ENCODE measurements around the gene MPPED2. TPM values are rescaled to one million over a fixed set of nuclear protein-coding genes. Genes with fewer than 3 reads are reported as not detected.
A peak's percentile ranks its signal among the peaks of the same experiment; 100 is the strongest.
"Not testable (repeated sequence)": the region's sequence is repeated elsewhere in the genome, so short reads cannot be mapped to it uniquely, and the experiment has no call there.

The MPPED2 gene
- total and polyA plus RNA-seq, 12 donors: 2.2 to 15.1 (median 10.4) TPM

DNA sequence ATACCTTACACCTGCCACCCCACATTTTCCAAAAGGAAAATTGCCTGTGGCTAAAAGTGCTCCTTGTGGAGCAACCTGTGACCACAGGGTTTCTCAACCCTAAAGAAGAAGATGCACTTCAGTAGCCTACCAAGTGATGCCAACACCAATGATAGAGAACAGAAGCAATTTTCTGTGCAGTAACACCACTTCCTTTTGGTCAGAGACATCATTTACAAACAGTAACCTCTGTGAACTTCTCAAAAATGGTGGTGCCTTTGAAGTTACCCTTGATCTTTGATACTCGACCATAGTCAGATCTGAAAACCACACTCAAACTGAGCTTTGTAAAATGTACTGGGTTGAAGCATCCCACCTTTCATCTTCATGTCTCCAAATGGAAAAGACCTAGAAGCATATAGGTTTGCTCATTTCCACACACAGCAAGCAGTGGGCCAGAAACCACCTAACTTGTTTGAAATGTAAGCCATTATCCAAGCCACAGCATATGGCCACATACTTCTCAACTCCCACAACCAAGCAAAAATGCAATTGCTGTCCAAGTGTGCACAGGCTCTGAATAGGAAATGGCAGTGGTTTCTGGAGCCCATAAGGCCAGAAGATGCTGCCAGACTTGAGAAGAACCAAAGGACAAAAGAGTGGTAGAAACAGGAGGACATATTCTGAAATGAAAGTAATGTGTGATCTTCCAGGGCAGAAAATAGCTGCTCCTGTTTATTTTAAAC lies 24.3 kb downstream of the MPPED2 start:
- Histone ChIP-seq H3K4me3 (no peak overlapping the region), H3K27me3 (no peaks in the 10 kb centered on the region), H3K36me3 (no peaks in the 10 kb centered on the region), H3K4me1 (peaks cover 0 to 32% (median 11%) of the 10 kb centered on the region in 9 donors), H3K9me3 (no peaks in the 10 kb centered on the region), H3K27ac (no peak overlapping the region)
- 90 to 100% methylated on average over 1 of the region's 1 CpG for WGBS, 2 donors
- DNase-seq: no peak
- TF ChIP-seq, protein P1, sequence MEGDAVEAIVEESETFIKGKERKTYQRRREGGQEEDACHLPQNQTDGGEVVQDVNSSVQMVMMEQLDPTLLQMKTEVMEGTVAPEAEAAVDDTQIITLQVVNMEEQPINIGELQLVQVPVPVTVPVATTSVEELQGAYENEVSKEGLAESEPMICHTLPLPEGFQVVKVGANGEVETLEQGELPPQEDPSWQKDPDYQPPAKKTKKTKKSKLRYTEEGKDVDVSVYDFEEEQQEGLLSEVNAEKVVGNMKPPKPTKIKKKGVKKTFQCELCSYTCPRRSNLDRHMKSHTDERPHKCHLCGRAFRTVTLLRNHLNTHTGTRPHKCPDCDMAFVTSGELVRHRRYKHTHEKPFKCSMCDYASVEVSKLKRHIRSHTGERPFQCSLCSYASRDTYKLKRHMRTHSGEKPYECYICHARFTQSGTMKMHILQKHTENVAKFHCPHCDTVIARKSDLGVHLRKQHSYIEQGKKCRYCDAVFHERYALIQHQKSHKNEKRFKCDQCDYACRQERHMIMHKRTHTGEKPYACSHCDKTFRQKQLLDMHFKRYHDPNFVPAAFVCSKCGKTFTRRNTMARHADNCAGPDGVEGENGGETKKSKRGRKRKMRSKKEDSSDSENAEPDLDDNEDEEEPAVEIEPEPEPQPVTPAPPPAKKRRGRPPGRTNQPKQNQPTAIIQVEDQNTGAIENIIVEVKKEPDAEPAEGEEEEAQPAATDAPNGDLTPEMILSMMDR (IDR thresholded peaks at IDR 0.05): no peak
- peak in 1 of 8 donors; percentile 12 for ATAC-seq
- intact Hi-C loops (cut with DNase I): no loop called here

DNA sequence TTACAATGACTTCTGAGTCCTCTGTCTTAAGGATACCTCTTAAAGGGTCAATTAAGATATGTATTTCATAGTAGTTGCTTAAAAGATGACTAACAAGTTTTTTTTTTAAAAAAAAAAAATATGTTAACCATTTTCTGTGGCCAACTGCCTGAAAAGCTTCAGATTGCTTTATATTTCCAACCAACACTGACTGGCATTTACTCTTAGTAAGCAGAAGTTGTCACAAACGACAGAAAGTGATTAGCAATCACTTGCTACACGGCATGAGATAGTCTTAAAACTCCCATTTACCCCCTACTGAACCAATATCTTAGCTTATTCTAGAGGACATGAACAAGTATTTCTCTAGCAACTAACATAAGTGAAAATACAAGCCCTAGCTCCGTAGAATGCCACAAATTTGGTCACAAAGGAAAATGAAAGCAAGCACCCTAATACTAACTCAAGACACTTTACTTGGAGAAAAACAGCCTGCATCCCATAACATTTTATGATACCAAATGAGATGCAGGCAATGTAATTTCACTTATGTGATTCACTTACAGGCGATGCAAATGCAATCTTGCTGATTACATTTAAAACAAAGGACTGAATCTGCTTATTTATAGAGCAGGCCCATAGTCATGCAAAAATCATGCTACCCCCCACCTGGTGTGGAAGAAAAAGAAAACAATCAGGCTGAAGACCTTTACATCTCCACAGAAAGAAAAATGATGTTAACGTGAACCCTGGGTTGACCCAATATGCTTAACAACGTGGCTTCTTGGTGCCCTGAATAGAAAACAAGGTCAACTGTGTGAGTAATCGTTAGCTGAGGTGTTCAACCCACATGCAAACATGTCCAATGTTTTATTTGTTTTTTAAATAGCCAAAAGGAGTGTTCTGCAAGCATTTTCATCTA lies 25.7 kb downstream of the MPPED2 start:
- H3K4me3 ChIP-seq: peak overlapping the region in 8 of 10 donors; percentile 2 to 42 (median 28)
- H3K4me1 ChIP-seq: peaks cover 0 to 24% (median 11%) of the 10 kb centered on the region in 9 donors
- no peaks in the 10 kb centered on the region for H3K9me3 ChIP-seq
- no peak for DNase-seq
- intact Hi-C loops (cut with DNase I): no loop called here
- peak overlapping the region in 7 of 10 donors; percentile 9 to 56 (median 37) for H3K27ac ChIP-seq
- 26 to 45% methylated on average over 7 of the region's 7 CpGs for WGBS, 2 donors
- ATAC-seq: peak in 6 of 8 donors; percentile 33 to 61 (median 50)
- H3K36me3 ChIP-seq: no peaks in the 10 kb centered on the region
- TF ChIP-seq, protein P1 (IDR thresholded peaks at IDR 0.05): no peak
- H3K27me3 ChIP-seq: no peaks in the 10 kb centered on the region

DNA sequence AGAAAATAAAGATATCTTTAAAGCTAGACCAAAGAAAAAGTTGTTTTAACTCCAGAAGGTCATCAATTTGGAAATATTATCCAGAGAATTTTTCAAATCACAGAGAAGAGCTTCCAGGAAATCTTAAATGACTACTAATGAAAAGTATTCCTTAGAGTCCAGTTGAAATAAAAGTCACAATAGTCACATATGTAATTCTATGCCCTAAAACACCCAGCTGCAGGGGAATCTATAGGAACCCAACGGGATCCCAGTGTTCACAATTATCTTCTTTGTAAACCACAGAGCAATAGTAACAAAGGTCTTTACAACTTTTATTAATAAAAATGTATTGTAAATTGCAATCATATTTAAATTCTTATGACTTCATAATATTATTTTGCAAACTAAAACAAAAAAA lies 27.1 kb downstream of the MPPED2 start:
- WGBS, 2 donors: 94 to 100% methylated on average over 1 of the region's 1 CpG
- Histone ChIP-seq H3K9me3 (no peaks in the 10 kb centered on the region), H3K27ac (no peak overlapping the region), H3K4me3 (no peak overlapping the region), H3K27me3 (no peaks in the 10 kb centered on the region), H3K4me1 (peaks cover 0 to 20% (median 11%) of the 10 kb centered on the region in 9 donors), H3K36me3 (no peaks in the 10 kb centered on the region)
- TF ChIP-seq, protein P1 (IDR thresholded peaks at IDR 0.05): no peak
- ATAC-seq (no peak), DNase-seq (no peak)
- intact Hi-C loops (cut with DNase I): no loop called here

DNA sequence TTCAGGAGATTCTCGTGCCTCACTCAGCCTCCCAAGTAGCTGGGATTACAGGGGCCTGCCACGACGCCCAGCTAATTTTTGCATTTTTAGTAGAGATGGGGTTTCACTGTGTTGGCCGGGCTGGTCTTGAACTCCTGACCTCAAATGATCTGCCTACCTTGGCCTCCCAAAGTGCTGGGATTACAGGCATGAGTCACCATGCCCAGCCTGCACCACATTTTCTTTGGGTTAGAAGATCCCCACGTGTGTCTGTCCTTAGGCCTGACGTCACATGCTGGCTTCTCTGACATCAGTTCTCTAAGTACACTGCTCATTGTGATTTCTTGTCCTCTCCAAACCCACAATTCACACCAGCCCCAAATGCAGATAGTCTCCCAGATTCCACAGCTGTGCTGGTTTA lies 31.6 kb downstream of the MPPED2 start:
- ATAC-seq: peak in 1 of 8 donors; percentile 30
- intact Hi-C loops (cut with DNase I); H3K4me3 ChIP-seq; H3K9me3 ChIP-seq; H3K4me1 ChIP-seq; H3K27me3 ChIP-seq; DNase-seq; H3K27ac ChIP-seq; H3K36me3 ChIP-seq: not testable (repeated sequence)
- 85 to 86% methylated on average over 6 of the region's 6 CpGs for WGBS, 2 donors

Data from heart right ventricle (tissue), 16 donors.